Myocyte (in vitro differentiated cells): ENCODE measurements around the gene IAH1. TPM values are rescaled to one million over a fixed set of nuclear protein-coding genes. Genes with fewer than 3 reads are reported as not detected.

Experiments
- DNase-seq: peaks from one replicate; pipeline ENCODE4 v3.0.0-alpha.2; 2012; ENCODE audit warnings: low read depth
- total RNA-seq: library from RNA; depleted of rRNA; stranded (reverse); fragments of >200 nt; gene quantifications from 2 replicates; pipeline ENCODE4 v1.2.3, GENCODE V29; 2014

IAH1 gene
- total RNA-seq, 1 donor from 2014 or later = 81.8 TPM

DNA sequence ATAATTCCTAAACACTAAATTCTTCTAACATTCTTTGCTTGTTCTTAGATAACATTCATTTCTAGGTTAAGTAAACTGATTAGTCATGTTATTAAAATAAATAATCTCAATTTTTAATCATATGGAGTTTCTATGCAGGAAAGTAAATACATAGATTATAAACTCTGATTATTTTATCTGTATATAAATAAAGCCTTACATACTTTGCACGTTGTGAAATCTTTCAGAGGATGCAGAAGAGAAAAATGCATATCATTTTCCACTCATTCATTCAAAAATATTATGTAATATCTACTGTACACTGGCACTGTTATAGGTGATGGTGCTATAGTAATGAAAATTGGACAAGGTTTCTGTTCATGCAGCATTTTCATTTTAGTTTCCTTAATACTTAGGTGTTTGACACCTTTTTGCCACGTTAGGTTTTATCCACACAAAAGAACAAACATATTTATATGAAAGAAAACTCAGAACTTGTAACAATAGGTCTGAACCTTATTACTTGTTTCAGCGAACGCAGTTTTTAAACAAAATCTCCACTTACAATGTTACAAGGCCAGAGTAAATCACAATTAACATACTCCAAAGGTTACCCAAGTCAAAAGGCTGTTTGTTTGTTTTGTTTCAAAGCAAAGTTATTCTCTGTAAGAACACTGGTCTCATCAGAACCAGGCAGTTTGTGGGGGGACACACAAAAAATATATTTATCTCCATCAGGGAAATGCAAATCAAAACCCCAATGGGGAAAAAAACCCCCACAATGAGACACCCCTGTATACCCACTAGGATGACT lies 53.8 kb downstream of the IAH1 start:
- no peak for DNase-seq

DNA sequence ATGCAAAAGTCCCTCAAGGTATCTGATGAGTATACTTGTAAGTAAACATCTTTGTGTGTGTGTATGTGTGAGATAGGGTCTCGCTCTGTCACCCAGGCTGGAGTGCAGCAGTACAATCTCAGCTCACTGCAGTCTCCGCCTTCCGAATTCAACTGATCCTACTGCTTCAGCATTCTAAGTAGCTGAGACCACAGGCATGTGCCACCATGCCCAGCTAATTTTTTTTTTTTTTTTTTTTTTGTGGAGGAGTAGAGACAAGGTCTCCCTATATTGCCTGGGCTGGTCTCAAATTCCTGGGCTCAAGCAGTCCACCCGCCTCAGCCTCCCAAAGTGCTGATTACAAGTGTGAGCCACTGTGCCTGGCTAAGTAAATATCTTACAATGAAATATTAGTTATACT lies 58.1 kb downstream of the IAH1 start:
- DNase-seq = peak; percentile 73

DNA sequence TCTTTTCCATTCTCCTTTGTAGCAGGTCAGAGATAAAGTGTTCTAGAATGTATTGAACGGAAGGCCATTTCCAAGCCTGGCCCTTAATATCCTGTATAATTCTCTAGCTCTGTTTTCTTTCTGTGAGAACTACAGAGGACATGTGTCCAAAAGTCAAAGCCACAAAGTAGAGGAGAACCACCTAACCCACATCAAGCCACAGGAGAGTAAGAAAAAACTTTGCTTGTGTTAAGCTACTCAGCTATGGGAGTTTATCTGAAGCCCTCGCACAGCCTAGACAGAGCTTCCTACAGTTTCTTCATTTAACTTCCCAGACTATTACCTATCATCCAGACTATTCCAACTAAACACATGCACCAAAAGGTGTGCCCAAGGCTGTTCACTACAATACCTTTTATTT lies 59.3 kb downstream of the IAH1 start:
- DNase-seq = peak; percentile 72

DNA sequence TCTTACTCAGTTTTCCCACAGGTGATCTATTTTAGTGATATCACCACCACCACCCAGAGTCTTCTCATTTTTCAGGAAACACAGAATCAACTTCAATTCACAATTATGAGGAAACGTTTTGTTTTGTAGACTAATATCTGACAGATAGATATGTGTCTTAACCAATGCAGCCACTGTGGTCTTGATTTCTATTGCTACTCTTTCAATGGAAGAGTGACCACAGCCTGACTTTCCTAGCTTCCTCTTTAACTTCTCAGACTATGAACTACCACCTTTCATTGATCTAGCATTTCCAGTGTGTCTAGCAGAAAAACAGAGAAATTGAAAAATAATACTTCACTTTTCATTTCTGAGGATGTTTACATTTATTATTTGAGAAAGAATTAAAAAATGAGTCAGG lies 60.8 kb downstream of the IAH1 start:
- DNase-seq = no peak

DNA sequence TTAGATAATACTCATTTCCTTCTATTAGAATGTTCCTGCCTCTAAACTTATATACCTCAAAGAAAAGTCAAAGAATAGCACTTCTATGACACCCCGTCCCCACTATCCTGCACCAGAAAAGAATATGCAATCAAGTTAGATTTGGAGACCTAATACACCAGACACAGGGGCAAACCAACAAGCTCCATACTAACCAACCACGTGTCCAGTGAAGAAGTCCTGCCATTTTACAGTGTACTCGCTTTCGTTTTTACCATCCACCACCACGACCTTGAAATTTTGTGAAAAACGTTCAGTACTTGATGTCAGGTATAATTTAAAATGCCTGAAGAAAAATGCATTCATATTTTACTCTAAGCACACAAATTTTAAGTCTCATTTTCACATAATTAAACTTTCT lies 62.2 kb downstream of the IAH1 start:
- DNase-seq = no peak

DNA sequence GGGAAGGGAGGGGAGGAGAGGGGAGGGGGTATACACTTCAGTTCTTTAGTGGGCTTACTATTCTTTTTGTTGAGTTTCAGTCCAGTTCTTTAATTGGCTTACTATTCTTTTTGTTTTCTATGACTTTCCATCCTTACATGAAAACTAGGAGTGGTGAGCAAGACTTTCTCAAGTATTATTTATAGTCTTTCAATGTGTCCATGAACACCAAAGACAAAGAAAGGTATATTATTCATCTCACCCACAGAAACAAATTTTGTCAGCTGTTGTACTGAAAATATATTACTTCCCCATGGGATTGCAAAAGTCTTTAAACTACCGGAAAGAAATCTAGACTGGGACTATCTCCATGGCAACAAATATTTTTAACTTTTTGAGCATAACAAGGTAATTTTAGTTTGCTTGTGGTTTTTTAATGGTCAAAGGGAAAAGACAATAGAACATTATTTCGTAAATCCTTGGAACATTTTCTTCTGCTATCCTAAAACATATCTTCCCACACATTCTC lies 63.7 kb downstream of the IAH1 start:
- DNase-seq = peak; percentile 91

Other genes starting within 250 kb of the IAH1 start
- 45.9 and 47.4 TPM in 2 replicates for gene ITGB1BP1, start 51.0 kb upstream of the IAH1 start, total RNA-seq
- 44.0 and 45.3 TPM in 2 replicates for gene CPSF3, start 50.9 kb upstream of the IAH1 start, total RNA-seq
- gene ADAM17, start 81.3 kb downstream of the IAH1 start, total RNA-seq = 45.7 and 64.9 TPM in 2 replicates
- 194 and 222 TPM in 2 replicates for gene YWHAQ, start 156.4 kb downstream of the IAH1 start, total RNA-seq